GM23338 (cell line): Measurements from ENCODE around the gene TCF7L1. TPM values are rescaled to one million over a fixed set of nuclear protein-coding genes. Genes with fewer than 3 reads are reported as not detected.
A peak's percentile ranks its signal among the peaks of the same experiment; 100 is the strongest.

Source experiments
- ATAC-seq: fragments of 200-7000 bp; cut with Tn5 transposase; 3 replicates; pipeline ENCODE4 v1.9.1; 2020
- DNase-seq: peaks from one replicate; pipeline ENCODE4 v3.0.0-alpha.2; 2015; ENCODE audit warnings: low spot score
- H2AFZ ChIP-seq: fragments of 200-600 bp; sonication (generic); 2 replicates; pipeline ENCODE4 v1.8.0; 2016; ENCODE audit warnings: antibody characterized with exemption, mild to moderate bottlenecking, moderate library complexity
- H3F3A ChIP-seq: fragments of 200-600 bp; sonication (generic); replicated peaks from 2 replicates; pipeline ENCODE4 v1.8.0; 2017; ENCODE audit warnings: antibody characterized with exemption, mixed run types, low read depth
- H3K27ac ChIP-seq: fragments of 200-600 bp; sonication (generic); 2 replicates; pipeline ENCODE4 v1.6.1; 2016; ENCODE audit warnings: low read depth
- H3K27me3 ChIP-seq: fragments of 200-600 bp; sonication (generic); 2 replicates; pipeline ENCODE4 v1.8.0; 2016; ENCODE audit warnings: mild to moderate bottlenecking, mixed run types, moderate library complexity; ENCODE audit not compliant: insufficient read depth
- H3K36me3 ChIP-seq: fragments of 200-600 bp; sonication (generic); 2 replicates; pipeline ENCODE4 v1.8.0; 2016; ENCODE audit warnings: mild to moderate bottlenecking; ENCODE audit not compliant: insufficient read depth
- H3K4me1 ChIP-seq: fragments of 200-600 bp; sonication (generic); 2 replicates; pipeline ENCODE4 v1.8.0; 2016; ENCODE audit warnings: mild to moderate bottlenecking, moderate library complexity; ENCODE audit not compliant: insufficient read depth
- H3K4me2 ChIP-seq: fragments of 200-600 bp; sonication (generic); 2 replicates; pipeline ENCODE4 v1.7.1; 2017; ENCODE audit warnings: mixed run types
- H3K4me3 ChIP-seq: fragments of 200-600 bp; sonication (generic); 2 replicates; pipeline ENCODE4 v1.6.1; 2016; ENCODE audit warnings: mixed run types
- H3K79me2 ChIP-seq: fragments of 200-600 bp; sonication (generic); replicated peaks from 2 replicates; pipeline ENCODE4 v1.8.0; 2017; ENCODE audit warnings: mild to moderate bottlenecking; ENCODE audit not compliant: insufficient read depth
- H3K9me2 ChIP-seq: fragments of 200-600 bp; sonication (generic); 2 replicates; pipeline ENCODE4 v1.8.0; 2017; ENCODE audit not compliant: insufficient read depth
- H4K20me1 ChIP-seq: fragments of 200-600 bp; sonication (generic); replicated peaks from 2 replicates; pipeline ENCODE4 v1.8.0; 2017; ENCODE audit warnings: mild to moderate bottlenecking; ENCODE audit not compliant: insufficient read depth
- H3K27ac Mint-ChIP-seq: 2 replicates; pipeline ENCODE4 v1.8.0; 2020; ENCODE audit warnings: inconsistent platforms, mild to moderate bottlenecking, moderate library complexity, mixed read lengths
- H3K27me3 Mint-ChIP-seq: 3 replicates; pipeline ENCODE4 v1.8.0; 2022; ENCODE audit warnings: low read depth, mild to moderate bottlenecking, moderate library complexity, mixed read lengths, inconsistent platforms; ENCODE audit not compliant: insufficient read depth, poor library complexity
- H3K36me3 Mint-ChIP-seq: 3 replicates; pipeline ENCODE4 v1.8.0; 2021; ENCODE audit warnings: low read depth, mild to moderate bottlenecking, inconsistent platforms, moderate library complexity, mixed read lengths
- H3K4me1 Mint-ChIP-seq: 3 replicates; pipeline ENCODE4 v1.8.0; 2020; ENCODE audit warnings: mild to moderate bottlenecking, inconsistent platforms, mixed read lengths
- H3K4me3 Mint-ChIP-seq: 3 replicates; pipeline ENCODE4 v1.8.0; 2021; ENCODE audit warnings: moderate library complexity, mild to moderate bottlenecking, inconsistent platforms, mixed read lengths
- H3K9me3 Mint-ChIP-seq: 3 replicates; pipeline ENCODE4 v1.8.0; 2020; ENCODE audit warnings: moderate library complexity, mild to moderate bottlenecking, inconsistent platforms, mixed read lengths
- CREB1 ChIP-seq: fragments of 250-450 bp; sonication (Bioruptor Pico); IDR thresholded peaks from 2 replicates; pipeline ENCODE4 v1.5.0; 2020; ENCODE audit warnings: low read depth, mild to moderate bottlenecking, moderate library complexity
- CTCF ChIP-seq, 2 experiments: fragments of 200-600 bp in 1 of 2; sonication (generic) in 1 of 2; conservative IDR thresholded peaks; 2 replicates each; pipeline versions ENCODE4 v1.5.1 to v1.6.1; 2016 to 2017; ENCODE audit warnings: antibody characterized with exemption in 2 of 2, low read depth in 2 of 2, mild to moderate bottlenecking in 2 of 2, moderate library complexity in 1 of 2
- ETS1 ChIP-seq: IDR thresholded peaks from 2 replicates; pipeline ENCODE4 v1.6.1; 2016; ENCODE audit warnings: antibody characterized with exemption
- EZH2 ChIP-seq: fragments of 200-600 bp; sonication (generic); IDR thresholded peaks from one replicate; pipeline ENCODE4 v1.8.0; 2017; ENCODE audit warnings: antibody characterized with exemption, mild to moderate bottlenecking, low read depth; ENCODE audit not compliant: unreplicated experiment
- POLR2AphosphoS5 ChIP-seq: IDR thresholded peaks from 2 replicates; pipeline ENCODE4 v1.6.1; 2016; ENCODE audit warnings: antibody characterized with exemption, low read depth
- REST ChIP-seq: IDR thresholded peaks from one replicate; pipeline ENCODE4 v1.6.1; 2018; ENCODE audit warnings: antibody characterized with exemption; ENCODE audit not compliant: unreplicated experiment
- STAT1 ChIP-seq: IDR thresholded peaks from one replicate; pipeline ENCODE4 v1.6.1; 2016; ENCODE audit warnings: antibody characterized with exemption; ENCODE audit not compliant: unreplicated experiment
- ZNF114 ChIP-seq: fragments of 250-450 bp; sonication (Bioruptor Pico); IDR thresholded peaks from 2 replicates; pipeline ENCODE4 v1.5.0; 2020; ENCODE audit warnings: mild to moderate bottlenecking, moderate library complexity
- ZNF331 ChIP-seq: fragments of 250-450 bp; sonication (Bioruptor Pico); IDR thresholded peaks from 2 replicates; pipeline ENCODE4 v1.5.0; 2020; ENCODE audit warnings: low read depth, mild to moderate bottlenecking, moderate library complexity
- polyA plus RNA-seq: library from polyadenylated mRNA; unstranded; fragments of >200 nt; fragmentation: Nextera tagmentation; extraction: Ambion mirVana; gene quantifications from 2 replicates; pipeline ENCODE4 v1.2.1, GENCODE V29; 2016
- total RNA-seq: library from RNA; depleted of rRNA; stranded (reverse); fragments of >200 nt; shearing (Covaris generic); gene quantifications from 2 replicates; pipeline ENCODE4 v1.2.3, GENCODE V29; 2014

The TCF7L1 gene
- total and polyA plus RNA-seq, 2 experiments from 2014 or later = 47.3 to 101 TPM

GRCh38 chr2:85158559-85159273 is 25.5 kb downstream of the TCF7L1 start:
- H3K4me1 Mint-ChIP-seq = peaks cover 94% of the 10 kb centered on the region
- Histone ChIP-seq H3F3A (peaks cover 14% of the 10 kb centered on the region; the same call in 1 of the 2 replicates), H3K27ac (peak overlapping the region; percentile 62), H3K27me3 (no peaks in the 10 kb centered on the region), H3K36me3 (no peaks in the 10 kb centered on the region; the same call in 1 of the 2 replicates), H2AFZ (no peak overlapping the region), H3K9me2 (no peaks in the 10 kb centered on the region), H4K20me1 (peaks cover 95% of the 10 kb centered on the region), H3K4me2 (peak overlapping the region; percentile 62; the same call in 1 of the 2 replicates), H3K4me3 (no peak overlapping the region), H3K79me2 (peaks cover 100% of the 10 kb centered on the region), H3K4me1 (peaks cover 81% of the 10 kb centered on the region)
- H3K27me3 Mint-ChIP-seq = peaks cover 24% of the 10 kb centered on the region
- H3K36me3 Mint-ChIP-seq = peaks cover 40% of the 10 kb centered on the region
- ATAC-seq = no peak
- DNase-seq = no peak
- H3K9me3 Mint-ChIP-seq = no peaks in the 10 kb centered on the region; the same call in 2 of the 3 replicates
- H3K4me3 Mint-ChIP-seq = no peak overlapping the region
- TF ChIP-seq ETS1 = no peak
- TF ChIP-seq REST = no peak
- no peak for TF ChIP-seq ZNF114 (CRISPR knock-in tag)
- TF ChIP-seq CTCF (conservative IDR thresholded peaks at IDR 0.05; ENCODE audit: low read depth in 2 of 2) = no peak
- no peak for TF ChIP-seq ZNF331 (CRISPR knock-in tag)
- TF ChIP-seq STAT1 = no peak
- H3K27ac Mint-ChIP-seq = 0 out of 2 replicates have a peak overlapping the region, but pooled peaks have one; percentile 78

DNA sequence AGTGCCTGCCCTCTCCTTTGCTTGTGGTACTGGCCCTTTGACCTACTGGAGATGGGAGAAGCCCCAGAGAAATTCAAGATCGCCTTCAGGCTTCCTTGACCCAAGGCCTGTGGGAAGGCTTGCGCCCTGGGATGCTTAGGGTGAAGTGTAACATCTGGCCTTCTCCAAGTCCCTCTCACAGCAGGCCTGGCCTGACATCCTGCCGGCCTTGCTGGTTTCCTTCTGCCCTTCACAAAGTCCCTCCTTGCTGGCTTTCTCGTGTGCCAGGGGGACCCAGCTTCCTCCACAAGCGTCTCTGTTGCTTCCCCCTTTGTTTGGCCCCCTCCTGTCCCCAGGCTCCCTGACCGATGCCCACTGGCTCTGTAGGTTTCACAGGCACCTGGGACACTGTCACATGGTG is 26.4 kb downstream of the TCF7L1 start:
- ATAC-seq = no peak
- Mint-ChIP-seq H3K27ac (0 out of 2 replicates have a peak overlapping the region, but pooled peaks have one; percentile 16), H3K4me1 (peaks cover 94% of the 10 kb centered on the region)

More for the DNA sequence above, 26.4 kb downstream of the TCF7L1 start:
- no peak for DNase-seq
- peaks cover 84% of the 10 kb centered on the region for H3K4me1 ChIP-seq
- Mint-ChIP-seq H3K4me3 (no peak overlapping the region), H3K27me3 (peaks cover 27% of the 10 kb centered on the region), H3K9me3 (no peaks in the 10 kb centered on the region; the same call in 2 of the 3 replicates), H3K36me3 (peaks cover 31% of the 10 kb centered on the region)
- H3K27ac ChIP-seq = peak overlapping the region; percentile 62
- H3K79me2 ChIP-seq = peaks cover 100% of the 10 kb centered on the region
- H3K36me3 ChIP-seq = no peaks in the 10 kb centered on the region; the same call in 1 of the 2 replicates
- H3F3A ChIP-seq = peaks cover 14% of the 10 kb centered on the region; the same call in 1 of the 2 replicates
- H3K4me2 ChIP-seq = peak overlapping the region; percentile 62; the same call in 1 of the 2 replicates
- no peaks in the 10 kb centered on the region for H3K9me2 ChIP-seq
- TF ChIP-seq EZH2 (no peak), CTCF (conservative IDR thresholded peaks at IDR 0.05; ENCODE audit: low read depth in 2 of 2) (no peak), POLR2AphosphoS5 (no peak), CREB1 (no peak), ZNF331 (CRISPR knock-in tag) (no peak)
- H3K27me3 ChIP-seq = no peaks in the 10 kb centered on the region
- H4K20me1 ChIP-seq = peaks cover 97% of the 10 kb centered on the region
- H3K4me3 ChIP-seq = no peak overlapping the region
- no peak overlapping the region for H2AFZ ChIP-seq
